ENCODE data around the gene SLC7A5.
"Not testable (repeated sequence)": the region's sequence is repeated elsewhere in the genome, so short reads cannot be mapped to it uniquely, and the experiment has no call there.

Gene SLC7A5

DNA sequence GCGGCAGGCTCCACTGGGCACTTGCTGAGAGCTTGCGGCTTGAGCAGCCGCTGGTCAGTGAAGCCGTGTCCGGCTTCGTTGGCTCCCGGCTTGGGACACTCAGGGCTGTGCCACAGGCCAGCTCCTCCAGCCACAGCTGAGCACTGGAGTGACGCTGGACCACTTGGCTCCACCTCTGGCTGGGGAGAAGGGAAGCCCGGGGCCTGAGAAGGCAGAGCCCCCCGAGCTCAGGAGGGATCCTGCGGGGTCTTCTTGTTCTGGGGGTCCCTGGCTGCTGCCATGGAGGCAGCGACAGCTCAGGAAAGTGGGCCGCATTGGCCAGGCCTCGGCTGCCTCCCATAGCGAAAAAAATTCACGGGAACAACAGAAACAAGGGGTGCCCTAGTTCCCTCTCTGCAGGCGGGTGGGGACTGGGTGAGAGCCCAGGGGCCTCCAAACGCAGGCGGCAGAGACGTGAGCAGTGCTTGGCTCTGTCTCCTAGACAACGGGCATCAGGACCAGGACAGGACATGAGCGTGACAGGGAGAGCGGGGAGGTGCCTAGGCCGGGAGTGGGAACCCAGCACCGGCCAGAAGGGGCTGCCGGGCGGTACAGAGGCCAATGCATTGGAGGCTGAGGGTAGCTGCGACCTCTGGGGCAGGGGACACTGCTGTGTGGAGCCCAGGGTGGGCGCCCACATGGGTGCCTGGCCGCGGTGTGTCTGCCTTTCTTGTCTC lies 37.7 kb downstream of the SLC7A5 start:
- DNase-seq: no peak

DNA sequence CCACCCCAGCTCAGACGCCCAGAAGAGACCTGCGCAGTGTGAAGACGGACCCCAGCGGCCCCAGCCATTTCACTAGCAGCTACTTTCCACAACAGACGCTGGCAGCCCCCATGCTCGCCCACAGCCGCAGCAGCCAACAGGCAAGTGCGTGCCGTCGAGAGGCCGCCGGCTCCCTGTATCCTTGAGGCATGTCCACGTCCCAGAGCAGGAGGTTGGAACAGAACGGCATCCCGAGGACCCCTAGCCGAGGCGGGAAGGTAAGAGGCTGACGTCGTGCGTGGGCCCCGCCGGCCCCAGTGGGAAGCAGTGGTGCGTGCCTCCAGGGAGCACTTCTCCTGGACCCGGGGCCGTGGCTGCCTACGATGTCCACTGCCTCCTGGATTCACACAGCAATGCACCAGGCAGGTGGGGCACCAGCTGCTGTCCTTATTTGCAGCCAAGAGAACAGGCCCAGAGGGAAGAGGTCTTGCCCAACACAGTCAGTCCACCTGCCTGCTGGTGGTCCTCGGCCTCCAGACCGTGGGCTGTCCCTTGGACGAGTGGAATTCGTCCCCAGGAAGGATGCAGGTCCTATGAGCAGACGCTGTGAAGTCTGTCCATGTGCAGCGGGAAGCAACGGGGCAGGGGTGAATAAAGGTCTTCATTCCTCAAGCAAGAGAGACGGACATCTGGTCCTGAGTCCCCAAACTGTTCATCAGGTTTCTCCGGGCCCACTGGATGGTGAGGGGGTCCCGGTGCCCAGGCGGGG lies 38.5 kb downstream of the SLC7A5 start:
- DNase-seq: no peak

GRCh38 chr16:87829988-87830672 lies 39.2 kb downstream of the SLC7A5 start:
- no peak for DNase-seq

DNA sequence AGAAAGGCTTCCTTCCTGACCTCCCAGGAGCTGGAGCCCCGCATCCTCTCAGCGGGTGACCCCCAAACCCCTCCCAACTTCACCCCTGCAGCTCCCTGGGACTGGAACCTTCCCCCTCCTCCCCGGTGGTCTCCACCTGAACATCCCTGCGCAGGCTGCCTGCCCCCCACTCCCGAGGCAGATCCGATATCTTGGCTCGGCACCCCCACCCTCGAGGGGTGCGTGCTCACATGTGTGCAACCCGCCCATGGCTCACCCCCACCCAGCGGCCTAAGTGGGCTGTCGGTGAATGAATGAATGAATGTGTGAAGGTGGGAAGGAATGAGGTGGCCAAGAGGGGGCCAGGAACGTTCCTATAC lies 39.7 kb downstream of the SLC7A5 start:
- DNase-seq: no peak

- DNase-seq: no peak
Measured at GRCh38 chr16:87828907-87829621, 40.2 kb downstream of the SLC7A5 start.

GRCh38 chr16:87828071-87828906 lies 41.0 kb downstream of the SLC7A5 start:
- DNase-seq: no peak

- DNase-seq: not testable (repeated sequence)
Measured at GRCh38 chr16:87827588-87827915, 41.8 kb downstream of the SLC7A5 start.

DNA sequence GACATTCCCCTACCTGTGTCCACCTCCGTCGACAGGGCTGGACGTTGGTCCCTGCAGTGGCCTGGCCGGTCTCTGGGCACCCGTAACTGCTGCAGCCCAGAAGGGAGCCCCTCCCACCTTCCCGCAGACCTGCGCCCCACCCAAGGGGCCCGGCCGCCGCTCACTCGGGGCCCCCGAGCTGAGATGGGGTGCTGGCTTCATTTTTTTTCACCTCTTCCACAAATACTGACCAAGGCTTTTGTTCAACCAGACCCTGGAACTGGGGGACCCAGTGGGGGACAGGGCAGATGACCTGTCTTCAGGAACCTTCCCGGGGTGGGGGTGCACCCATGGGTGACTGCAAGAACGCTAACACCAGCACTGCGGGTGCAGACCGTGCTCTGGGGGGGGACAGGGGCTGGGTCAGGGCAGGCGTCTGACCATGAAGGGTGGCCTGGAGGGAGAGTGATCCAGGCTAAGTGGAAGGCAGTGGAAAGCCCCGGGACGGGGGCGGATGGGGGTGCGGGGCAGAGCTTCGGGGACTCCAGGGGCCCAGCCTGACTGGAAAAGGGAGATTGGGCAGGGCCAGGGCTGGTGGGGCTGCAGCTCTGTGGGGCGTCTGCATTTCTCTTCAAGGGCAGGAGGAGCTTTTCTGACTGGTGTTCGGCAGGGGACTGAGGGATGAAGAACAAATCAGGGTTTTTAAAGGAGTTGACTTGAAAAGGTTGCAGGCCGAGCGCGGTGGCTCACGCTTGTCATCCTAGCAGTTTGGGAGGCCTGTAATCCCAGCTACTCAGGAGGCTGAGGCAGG lies 42.3 kb downstream of the SLC7A5 start:
- no peak for DNase-seq

DNA sequence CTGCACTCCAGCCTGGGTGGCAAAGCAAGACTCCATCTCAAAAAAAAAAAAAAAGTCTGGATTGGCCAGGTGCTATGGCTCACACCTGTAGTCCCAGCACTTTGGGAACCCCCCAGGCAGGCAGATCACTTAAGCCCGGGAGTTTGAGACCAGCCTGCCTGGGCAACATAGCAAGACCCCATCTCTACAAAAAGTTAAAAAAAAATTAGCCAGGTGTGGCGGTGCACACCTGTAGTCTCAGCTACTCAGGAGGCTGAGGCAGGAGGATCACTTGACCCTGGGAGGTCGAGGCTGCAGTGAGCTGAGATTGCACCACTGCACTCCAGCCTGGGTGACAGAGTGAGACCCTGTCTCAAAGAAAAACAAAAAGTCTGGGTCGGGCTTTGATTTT lies 42.9 kb downstream of the SLC7A5 start:
- DNase-seq: not testable (repeated sequence)

DNA sequence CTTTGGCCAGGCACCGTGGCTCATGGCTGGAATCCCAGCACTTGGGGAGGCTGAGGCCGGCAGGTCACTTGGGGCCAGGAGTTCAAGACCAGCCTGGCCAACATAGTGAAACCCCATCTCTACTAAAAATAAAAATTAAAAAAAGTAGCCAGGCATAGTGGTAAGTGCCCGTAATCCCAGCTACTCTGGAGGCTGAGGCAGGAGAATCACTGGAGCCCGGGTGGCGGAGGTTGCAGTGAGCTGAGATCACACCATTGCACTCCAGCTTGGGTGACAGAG lies 43.5 kb downstream of the SLC7A5 start:
- not testable (repeated sequence) for DNase-seq

DNA sequence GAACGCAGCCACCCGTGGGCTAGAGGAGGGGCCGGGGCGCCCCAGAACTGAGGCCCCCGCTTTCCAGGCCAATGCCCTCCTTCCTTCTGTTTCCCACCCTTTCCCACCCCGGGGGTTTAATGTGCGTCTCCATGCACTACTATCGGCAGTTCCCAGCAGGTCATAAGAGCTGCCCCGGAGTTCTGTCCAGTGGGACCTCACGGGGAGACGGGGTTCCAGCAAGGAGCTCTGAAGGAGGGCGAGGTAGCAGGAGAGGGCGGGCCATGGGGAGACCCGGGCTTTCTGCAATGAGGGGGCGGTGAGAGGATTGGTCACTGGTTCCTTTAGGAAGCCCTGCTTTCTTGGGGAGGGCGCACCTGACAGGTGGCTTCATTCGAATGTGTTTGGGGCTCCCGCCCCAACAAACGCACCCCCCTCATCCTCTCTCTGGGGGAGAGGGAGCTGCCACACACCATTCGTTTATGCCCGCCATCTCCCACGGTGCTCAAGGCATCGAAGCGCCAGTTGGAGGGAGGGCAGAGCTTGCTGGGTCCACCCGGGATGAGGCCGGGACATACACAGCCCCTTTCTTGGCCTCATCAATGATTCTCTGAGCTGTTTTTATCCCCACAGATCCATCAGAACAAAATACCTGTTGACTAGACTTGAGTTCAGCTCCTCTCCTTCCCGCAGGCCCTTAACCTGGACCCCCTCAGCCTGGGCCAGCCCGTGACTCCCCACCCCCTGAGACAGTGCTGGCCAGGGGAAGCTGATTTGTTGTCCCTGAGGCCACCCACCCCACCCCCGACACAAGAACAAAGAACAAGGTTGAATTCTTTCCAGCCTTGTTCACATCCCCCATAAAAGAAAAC lies 44.1 kb downstream of the SLC7A5 start:
- DNase-seq: no peak

- no peak for DNase-seq
Measured at GRCh38 chr16:87824016-87824990, 45.0 kb downstream of the SLC7A5 start.

DNA sequence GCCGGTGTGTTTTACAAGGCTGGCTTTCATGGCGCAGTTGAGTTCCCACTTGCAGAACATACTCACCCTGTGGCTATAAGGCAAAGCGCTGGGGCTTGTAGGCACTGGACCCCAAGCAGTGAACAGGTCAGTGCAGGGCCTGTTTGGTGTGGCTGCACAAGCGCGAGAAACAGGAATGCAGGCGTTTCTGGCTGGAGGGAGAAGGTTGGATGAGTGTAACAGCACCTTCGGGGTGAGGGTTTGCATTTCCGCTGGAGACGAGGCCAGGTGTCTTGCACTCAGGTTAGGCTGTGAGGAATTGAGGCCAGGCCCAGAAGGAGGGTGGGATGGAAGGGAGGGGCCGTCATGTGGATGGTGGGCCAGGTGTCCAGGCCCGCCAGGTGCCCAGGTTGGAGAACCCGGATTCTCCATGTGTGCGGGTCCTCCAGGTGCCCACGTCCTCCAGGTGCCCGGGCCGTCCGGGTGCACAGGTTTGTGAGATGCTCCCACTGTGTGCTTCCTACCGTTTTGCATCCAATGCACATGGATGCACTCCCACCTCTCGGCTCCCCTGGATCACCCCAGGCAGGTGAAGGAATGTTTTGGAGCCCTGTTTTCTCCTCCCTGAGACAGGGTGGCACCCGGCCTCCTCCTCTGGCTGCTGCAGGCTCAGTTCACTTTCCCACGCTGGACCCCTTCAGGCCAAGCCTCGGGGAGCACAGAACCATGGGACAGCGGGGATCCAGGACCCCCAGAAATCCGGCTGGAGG lies 46.0 kb downstream of the SLC7A5 start:
- DNase-seq: no peak

DNA sequence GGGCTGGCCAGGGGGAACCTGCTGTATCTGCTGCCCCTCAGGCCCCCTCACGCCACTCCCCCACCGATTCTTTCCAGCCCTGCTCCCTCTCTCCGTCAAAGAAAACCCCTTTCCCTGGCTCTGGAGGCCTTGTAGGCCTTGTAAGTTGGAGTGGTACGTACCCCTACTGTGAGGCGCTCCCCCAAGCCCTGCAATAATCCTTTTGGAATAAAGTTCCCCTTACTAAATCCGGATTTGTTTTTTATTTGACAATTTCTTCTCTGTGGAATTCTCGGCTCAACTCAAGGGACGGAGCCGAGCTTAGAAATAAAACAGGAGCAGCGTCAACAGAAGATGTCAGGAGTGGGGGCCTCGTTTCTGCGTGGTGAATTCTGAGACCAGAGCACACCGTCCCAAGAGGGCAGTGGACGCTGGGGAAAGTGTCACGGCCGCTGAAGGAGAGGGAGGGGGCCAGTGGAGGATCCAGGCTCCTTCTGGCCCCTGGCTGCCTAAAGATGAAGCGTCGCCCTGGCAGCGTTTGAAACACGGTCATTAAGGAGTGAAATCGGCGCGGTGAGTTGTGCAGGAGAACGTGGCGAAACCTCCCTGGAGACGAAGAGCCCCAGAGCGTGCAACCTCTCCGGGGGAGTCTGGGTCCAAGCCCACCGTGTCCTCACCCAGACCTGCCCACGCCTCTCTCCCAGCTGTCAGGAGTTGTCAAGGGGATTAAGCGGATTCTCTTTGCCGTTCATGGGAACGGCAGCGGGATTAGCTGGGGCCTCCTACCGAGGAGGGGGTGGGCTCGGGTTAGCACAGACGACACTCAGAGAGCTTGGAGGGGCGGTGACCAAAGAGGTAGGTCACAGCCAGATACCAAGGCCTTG lies 47.0 kb downstream of the SLC7A5 start:
- DNase-seq: no peak

DNA sequence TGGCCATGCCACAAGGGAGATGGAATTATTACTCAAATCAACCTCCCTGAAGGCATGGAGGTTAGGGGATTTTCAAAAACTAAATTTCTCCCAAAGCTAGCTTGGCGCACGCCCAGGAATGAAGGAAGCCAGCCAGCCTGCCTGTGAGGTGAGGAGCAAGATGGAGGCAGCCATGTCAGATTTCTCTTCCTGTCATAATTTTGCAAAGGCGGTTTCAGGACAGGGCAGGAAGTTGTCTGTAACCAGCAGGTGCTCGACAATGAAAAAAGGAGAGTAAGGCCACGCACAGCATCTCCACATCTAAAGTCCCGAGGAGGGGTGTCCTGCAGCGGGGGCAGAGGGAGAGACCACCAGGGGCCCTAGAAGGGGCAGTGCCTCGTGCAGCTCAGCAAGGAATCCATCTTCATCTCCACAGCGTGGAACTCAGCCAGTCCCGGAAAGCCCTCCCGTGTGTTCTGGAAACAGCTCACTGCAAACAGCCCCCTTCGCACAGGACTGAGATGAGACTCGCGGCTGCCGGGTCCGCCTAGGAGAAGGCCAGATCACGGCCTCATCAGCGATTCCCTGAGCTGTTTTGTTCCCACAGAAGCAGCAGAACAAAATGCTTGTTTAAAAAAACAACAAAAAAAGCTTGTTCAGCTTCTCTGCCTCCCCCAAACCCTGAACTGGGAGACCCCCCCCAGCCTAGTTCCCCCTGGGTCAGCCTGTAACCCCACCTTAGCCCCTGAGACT lies 47.8 kb downstream of the SLC7A5 start:
- no peak for DNase-seq

DNA sequence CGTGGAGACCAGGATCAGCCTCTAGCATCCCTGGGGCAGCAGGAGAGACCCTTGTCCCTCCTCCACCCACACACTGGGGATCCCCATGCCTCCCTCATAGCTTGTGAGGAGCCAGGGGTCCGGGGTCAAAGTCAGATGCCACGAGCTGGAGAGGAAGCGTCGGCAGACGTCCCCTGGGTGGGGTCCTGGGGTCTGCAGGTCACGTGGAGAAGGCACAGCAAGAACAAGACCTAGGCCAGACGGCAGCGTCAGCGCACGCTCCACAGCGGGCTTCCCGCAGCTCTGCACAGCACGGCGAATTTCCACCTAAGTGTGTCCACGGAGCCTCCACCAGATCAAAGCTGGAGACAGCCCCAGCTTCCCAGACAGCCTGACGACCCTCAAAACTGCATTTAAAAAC lies 49.3 kb downstream of the SLC7A5 start:
- no peak for DNase-seq

- no peak for DNase-seq
Measured at GRCh38 chr16:87819282-87819681, 50.0 kb downstream of the SLC7A5 start.
